ENCODE data around the gene LELP1. TPM values are rescaled to one million over a fixed set of nuclear protein-coding genes. Genes with fewer than 3 reads are reported as not detected.

The LELP1 gene
- total and polyA plus RNA-seq, 2 of the 8 experiments (the other 6 are each of a cell fraction or from before 2014, with no cell fraction given): not detected

DNA sequence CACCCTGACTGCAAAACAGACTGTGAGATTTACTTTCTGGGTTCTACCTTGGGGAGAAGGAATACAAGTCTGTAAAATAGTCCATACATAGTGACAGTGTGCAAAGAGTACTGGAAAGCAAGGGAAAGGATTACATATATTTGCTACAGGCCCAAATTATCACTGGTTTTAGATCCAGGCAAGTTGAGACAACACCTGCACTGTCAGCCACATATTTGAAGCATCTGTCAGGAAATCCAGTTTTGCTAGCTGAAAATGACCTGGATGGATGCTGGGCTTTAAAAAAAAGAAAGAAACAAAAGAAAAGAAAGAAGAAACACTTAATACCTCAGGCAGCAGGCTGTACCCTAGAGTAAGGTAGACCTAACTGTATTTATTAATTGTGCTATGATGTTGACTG lies 28.6 kb upstream of the LELP1 start:
- Histone ChIP-seq H3K18ac (ENCODE audit: extremely low read depth, low read length) (no peak overlapping the region), H3K4ac (replicated peaks; ENCODE audit: insufficient read length, low read depth, low read length) (no peak overlapping the region), H3K36me3 (ENCODE audit: control insufficient read depth in 2 of 4, insufficient read depth in 4 of 4, low read length in 3 of 4) (no peaks in the 10 kb centered on the region), H3K27ac (ENCODE audit: low read depth, low read length) (no peak overlapping the region), H2BK5ac (ENCODE audit: low read depth, low read length) (no peak overlapping the region), H3K23me2 (ENCODE audit: low read depth, low read length) (no peaks in the 10 kb centered on the region), H3K79me1 (ENCODE audit: low read depth, low read length) (no peaks in the 10 kb centered on the region), H3K56ac (replicated peaks; ENCODE audit: insufficient read length, low read depth, low read length) (no peak overlapping the region), H2BK15ac (ENCODE audit: low read length) (no peak overlapping the region), H4K91ac (replicated peaks; ENCODE audit: insufficient read length, low read length) (no peak overlapping the region), H3K23ac (ENCODE audit: insufficient read length) (no peak overlapping the region), H2BK120ac (replicated peaks; ENCODE audit: low read depth, low read length) (no peak overlapping the region), H3K4me1 (replicated peaks in 1 of 4; ENCODE audit: control insufficient read depth in 3 of 4, insufficient read depth in 4 of 4, low read length in 3 of 4) (no peaks in the 10 kb centered on the region), H2BK20ac (ENCODE audit: low read length) (no peak overlapping the region), H4K5ac (ENCODE audit: insufficient read length, low read depth, low read length) (no peak overlapping the region), H3K79me2 (ENCODE audit: control insufficient read depth in 1 of 2, insufficient read depth in 2 of 2, low read length in 2 of 2) (no peaks in the 10 kb centered on the region), H4K8ac (ENCODE audit: extremely low read depth, insufficient read depth, low read length) (no peak overlapping the region), H4K20me1 (replicated peaks in 1 of 2; ENCODE audit: control insufficient read depth in 1 of 2, insufficient read depth in 2 of 2, low read length in 2 of 2) (no peaks in the 10 kb centered on the region), H3K4me3 (ENCODE audit: extremely low read depth in 1 of 4, insufficient read depth in 2 of 4, low read depth in 3 of 4, low read length in 4 of 4) (no peak overlapping the region), H3K9ac (replicated peaks in 1 of 4; ENCODE audit: extremely low read depth in 1 of 4, low read depth in 3 of 4, low read length in 3 of 4) (no peak overlapping the region), H3K27me3 (replicated peaks in 1 of 4; ENCODE audit: control insufficient read depth in 3 of 4, extremely low read depth in 1 of 4, insufficient read depth in 3 of 4, low read length in 3 of 4) (no peaks in the 10 kb centered on the region), H3K9me3 (ENCODE audit: insufficient read depth in 2 of 2, low read depth in 1 of 2, low read length in 1 of 2) (no peaks in the 10 kb centered on the region; a peak in 1 of 4 replicates), H3K14ac (ENCODE audit: insufficient read length) (no peak overlapping the region), H2AK5ac (ENCODE audit: low read depth, low read length) (no peak overlapping the region), H2BK12ac (ENCODE audit: low read depth, low read length) (no peak overlapping the region), H2AFZ (ENCODE audit: low read length) (no peak overlapping the region), H3K4me2 (ENCODE audit: insufficient read depth in 1 of 2, low read depth in 2 of 2, low read length in 2 of 2) (no peak overlapping the region)
- FAIRE-seq (no peak), DNase-seq (ENCODE audit: low read depth in 1 of 2, low spot score in 2 of 2) (no peak)
- CTCF ChIA-PET (ENCODE audit: partially characterized antibody): interaction anchor here (0.6 to 1.2 kb wide), 3 partner anchors 13 to 1122 kb away, joined by 3 to 4 read pairs (median 3); no protein-coding TSS in a partner anchor
- POLR2A ChIA-PET (ENCODE audit: partially characterized antibody): no interaction called here
- TF ChIP-seq CBX5 (IDR thresholded peaks at IDR 0.05; ENCODE audit: low read depth, low read length): no peak
- no peak for TF ChIP-seq CBX8 (IDR thresholded peaks at IDR 0.05; ENCODE audit: borderline replicate concordance, low read depth, low read length)
- no peak for TF ChIP-seq SIRT6 (IDR thresholded peaks at IDR 0.05; ENCODE audit: low read length)
- TF ChIP-seq SP2 (IDR thresholded peaks at IDR 0.05; ENCODE audit: low read length): no peak
- no peak for TF ChIP-seq SRF (IDR thresholded peaks at IDR 0.05; ENCODE audit: low read depth, low read length)
- TF ChIP-seq PHF8 (conservative IDR thresholded peaks at IDR 0.05; ENCODE audit: low read depth, low read length): no peak
- no peak for TF ChIP-seq POLR2AphosphoS5 (IDR thresholded peaks at IDR 0.05; ENCODE audit: low read depth, low read length)
- no peak for TF ChIP-seq SIX5 (IDR thresholded peaks at IDR 0.05; ENCODE audit: low read depth, low read length)
- no peak for TF ChIP-seq TBP (IDR thresholded peaks at IDR 0.05; ENCODE audit: low read depth, low read length)
- TF ChIP-seq, protein P1, sequence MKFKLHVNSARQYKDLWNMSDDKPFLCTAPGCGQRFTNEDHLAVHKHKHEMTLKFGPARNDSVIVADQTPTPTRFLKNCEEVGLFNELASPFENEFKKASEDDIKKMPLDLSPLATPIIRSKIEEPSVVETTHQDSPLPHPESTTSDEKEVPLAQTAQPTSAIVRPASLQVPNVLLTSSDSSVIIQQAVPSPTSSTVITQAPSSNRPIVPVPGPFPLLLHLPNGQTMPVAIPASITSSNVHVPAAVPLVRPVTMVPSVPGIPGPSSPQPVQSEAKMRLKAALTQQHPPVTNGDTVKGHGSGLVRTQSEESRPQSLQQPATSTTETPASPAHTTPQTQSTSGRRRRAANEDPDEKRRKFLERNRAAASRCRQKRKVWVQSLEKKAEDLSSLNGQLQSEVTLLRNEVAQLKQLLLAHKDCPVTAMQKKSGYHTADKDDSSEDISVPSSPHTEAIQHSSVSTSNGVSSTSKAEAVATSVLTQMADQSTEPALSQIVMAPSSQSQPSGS (IDR thresholded peaks at IDR 0.05; ENCODE audit: low read length): no peak
- no peak for TF ChIP-seq SIN3A (conservative IDR thresholded peaks at IDR 0.05 in 1 of 2, IDR thresholded peaks at IDR 0.05 in 1 of 2; ENCODE audit: low read depth in 1 of 2, low read length in 2 of 2)
- no peak for TF ChIP-seq JUND (IDR thresholded peaks at IDR 0.05; ENCODE audit: low read length)
- no peak for TF ChIP-seq NANOG (IDR thresholded peaks at IDR 0.05; ENCODE audit: insufficient read depth, low read depth, low read length, poor library complexity, severe bottlenecking)
- TF ChIP-seq SP1 (IDR thresholded peaks at IDR 0.05; ENCODE audit: low read depth, low read length): no peak
- no peak for TF ChIP-seq HDAC6 (IDR thresholded peaks at IDR 0.05; ENCODE audit: low read depth, low read length)

All from H1 (cell line).